BLaER1 treated with 17β-estradiol and CSF1 and Interleukin-3, amounts not matched to agents 10 nM and 100 nM (cell line): ENCODE results near the gene GPRC5A.

ENCODE experiments used
- H3K27ac ChIP-seq, 11 experiments: shearing (Covaris generic); formaldehyde crosslinking; 2 replicates each; pipeline ENCODE4 v1.8.1; 2022
- H3K27me3 ChIP-seq, 11 experiments: shearing (Covaris generic); formaldehyde crosslinking; 2 replicates each; pipeline ENCODE4 v1.8.1; 2022
- H3K36me3 ChIP-seq, 11 experiments: shearing (Covaris generic); formaldehyde crosslinking; 2 replicates each; pipeline ENCODE4 v1.8.1; 2022
- H3K4me1 ChIP-seq, 10 experiments: shearing (Covaris generic); formaldehyde crosslinking; 2 replicates each; pipeline ENCODE4 v1.8.1; 2022
- H3K4me2 ChIP-seq, 11 experiments: shearing (Covaris generic); formaldehyde crosslinking; 2 replicates each; pipeline ENCODE4 v1.8.1; 2022
- H3K4me3 ChIP-seq, 10 experiments: shearing (Covaris generic); formaldehyde crosslinking; 2 replicates each; pipeline ENCODE4 v1.8.1; 2022
- H3K9ac ChIP-seq, 11 experiments: shearing (Covaris generic); formaldehyde crosslinking; 2 replicates each; pipeline ENCODE4 v1.8.1; 2022
- H3K9me3 ChIP-seq, 11 experiments: shearing (Covaris generic); formaldehyde crosslinking; replicated peaks in 1 of 11; 2 replicates each; pipeline ENCODE4 v1.8.1; 2022
- H4K20me1 ChIP-seq, 11 experiments: shearing (Covaris generic); formaldehyde crosslinking; 2 replicates each; pipeline ENCODE4 v1.8.1; 2022
- Cebpa-rat ChIP-seq, 11 experiments: shearing (Covaris generic); IDR thresholded peaks; 2 replicates each; pipeline ENCODE4 v1.8.1; 2022

Gene GPRC5A

DNA sequence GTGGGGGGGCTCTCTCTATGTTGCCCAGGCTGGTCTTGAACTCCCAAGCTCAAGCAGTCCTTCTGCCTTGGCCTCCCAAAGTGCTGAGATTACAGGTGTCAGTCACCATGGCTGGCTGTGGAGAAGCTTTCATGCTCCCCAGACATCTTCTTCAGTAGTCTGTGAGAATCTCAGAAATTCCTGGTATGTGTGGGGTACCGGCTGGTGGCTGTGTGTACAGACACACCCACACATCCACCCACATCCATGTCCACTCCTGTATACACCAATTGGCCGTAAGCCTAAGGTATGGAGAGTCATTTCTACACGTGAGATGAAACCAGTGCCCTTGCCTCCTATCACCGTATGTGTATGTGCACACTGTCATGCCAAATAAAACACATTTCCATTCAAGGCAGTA, 32.8 kb downstream of the GPRC5A start:
- H3K4me2 ChIP-seq, result no peak overlapping the region
- no peak overlapping the region for H3K4me3 ChIP-seq
- H3K36me3 ChIP-seq, result no peaks in the 10 kb centered on the region
- no peak overlapping the region for H3K27ac ChIP-seq
- no peak overlapping the region for H3K9ac ChIP-seq
- no peaks in the 10 kb centered on the region for H3K27me3 ChIP-seq
- H4K20me1 ChIP-seq, result no peaks in the 10 kb centered on the region
- peaks cover 0 to 18% (median 8%) of the 10 kb centered on the region in 11 experiments; a peak in 13 of 22 replicates for H3K9me3 ChIP-seq
- H3K4me1 ChIP-seq, result peaks cover 4 to 18% (median 8%) of the 10 kb centered on the region in 10 experiments; a peak in 15 of 20 replicates
- TF ChIP-seq Cebpa-rat (IDR thresholded peaks at IDR 0.05), result no peak

DNA sequence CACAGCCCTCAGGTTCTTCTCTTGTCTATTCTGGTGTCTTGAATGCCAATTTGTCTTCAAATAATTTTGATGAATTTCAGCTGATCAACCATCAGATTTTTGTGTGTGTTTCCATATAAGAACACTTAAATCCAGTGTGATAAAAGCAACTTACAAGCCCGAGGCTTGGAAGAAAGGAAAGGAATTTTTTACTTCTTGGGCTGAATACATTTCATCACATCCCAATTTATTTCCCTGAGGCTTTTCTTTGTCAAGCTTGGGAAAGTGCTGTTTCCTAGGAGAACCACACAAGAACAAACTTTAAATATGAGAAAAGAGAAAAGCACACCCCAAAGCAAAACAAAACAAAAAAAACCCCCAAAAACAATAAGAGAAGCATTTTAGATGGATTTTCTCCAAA, 34.0 kb downstream of the GPRC5A start:
- Histone ChIP-seq H4K20me1 (no peaks in the 10 kb centered on the region), H3K36me3 (no peaks in the 10 kb centered on the region)
- TF ChIP-seq Cebpa-rat (IDR thresholded peaks at IDR 0.05), result no peak

GRCh38 chr12:12926571-12927071, 35.3 kb downstream of the GPRC5A start:
- Histone ChIP-seq H3K4me2 (no peak overlapping the region), H3K9me3 (peaks cover 0 to 18% (median 8%) of the 10 kb centered on the region in 11 experiments; a peak in 13 of 22 replicates), H3K4me1 (peaks cover 4 to 13% (median 9%) of the 10 kb centered on the region in 10 experiments; a peak in 15 of 20 replicates), H3K4me3 (no peak overlapping the region), H4K20me1 (no peaks in the 10 kb centered on the region), H3K27me3 (no peaks in the 10 kb centered on the region), H3K9ac (no peak overlapping the region), H3K36me3 (no peaks in the 10 kb centered on the region), H3K27ac (no peak overlapping the region)
- TF ChIP-seq Cebpa-rat (IDR thresholded peaks at IDR 0.05), result no peak

More for the DNA sequence above, 34.0 kb downstream of the GPRC5A start:
- Histone ChIP-seq H3K9me3 (peaks cover 0 to 18% (median 8%) of the 10 kb centered on the region in 11 experiments; a peak in 13 of 22 replicates), H3K4me1 (peaks cover 4 to 18% (median 8%) of the 10 kb centered on the region in 10 experiments; a peak in 15 of 20 replicates), H3K9ac (no peak overlapping the region), H3K27me3 (no peaks in the 10 kb centered on the region), H3K27ac (no peak overlapping the region), H3K4me2 (no peak overlapping the region), H3K4me3 (no peak overlapping the region)

DNA sequence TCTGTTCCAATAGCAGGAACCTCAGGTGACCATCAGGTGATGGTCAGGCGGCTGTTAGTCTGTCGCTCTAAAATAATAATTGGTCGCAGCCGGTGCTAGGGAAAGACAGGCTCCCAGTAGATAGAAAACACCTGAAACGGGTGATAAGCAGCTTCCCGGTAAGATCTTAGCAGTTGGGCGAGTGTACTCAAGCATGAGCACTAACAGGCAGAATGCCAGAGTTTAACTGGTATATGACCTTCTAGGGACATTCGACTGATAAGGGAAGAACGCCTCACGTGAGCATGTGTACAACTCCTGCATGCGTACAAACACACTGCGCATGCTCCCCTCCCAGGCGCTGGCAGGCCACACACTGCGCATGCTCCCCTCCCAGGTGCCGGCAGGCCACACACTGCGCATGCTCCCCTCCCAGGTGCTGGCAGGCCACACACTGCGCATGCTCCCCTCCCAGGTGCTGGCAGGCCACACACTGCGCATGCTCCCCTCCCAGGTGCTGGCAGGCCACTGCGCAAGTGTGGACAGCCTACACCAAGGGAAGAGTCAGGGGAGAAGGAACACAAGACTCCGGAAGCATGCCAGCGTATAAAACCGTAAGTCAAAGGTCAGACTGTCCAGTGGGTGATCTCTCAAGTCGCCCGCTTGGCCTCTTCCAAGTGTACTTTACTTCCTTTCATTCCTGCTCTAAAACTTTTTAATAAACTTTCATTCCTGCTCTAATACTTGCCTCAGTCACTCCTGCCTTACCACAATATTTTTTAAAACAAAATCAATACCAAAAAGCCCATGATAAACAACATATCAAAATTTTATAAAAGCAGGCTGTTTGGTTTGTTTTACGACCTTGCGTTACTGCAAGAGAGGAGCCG, 36.1 kb downstream of the GPRC5A start:
- no peak overlapping the region for H3K9ac ChIP-seq
- H3K36me3 ChIP-seq, result no peaks in the 10 kb centered on the region
- H3K9me3 ChIP-seq, result peaks cover 0 to 18% (median 8%) of the 10 kb centered on the region in 11 experiments; a peak in 13 of 22 replicates
- H3K4me3 ChIP-seq, result no peak overlapping the region
- TF ChIP-seq Cebpa-rat (IDR thresholded peaks at IDR 0.05), result no peak
- H3K4me1 ChIP-seq, result peaks cover 0 to 7% (median 2%) of the 10 kb centered on the region in 10 experiments; a peak in 11 of 20 replicates
- no peaks in the 10 kb centered on the region for H4K20me1 ChIP-seq
- no peaks in the 10 kb centered on the region for H3K27me3 ChIP-seq
- H3K27ac ChIP-seq, result no peak overlapping the region
- H3K4me2 ChIP-seq, result no peak overlapping the region

DNA sequence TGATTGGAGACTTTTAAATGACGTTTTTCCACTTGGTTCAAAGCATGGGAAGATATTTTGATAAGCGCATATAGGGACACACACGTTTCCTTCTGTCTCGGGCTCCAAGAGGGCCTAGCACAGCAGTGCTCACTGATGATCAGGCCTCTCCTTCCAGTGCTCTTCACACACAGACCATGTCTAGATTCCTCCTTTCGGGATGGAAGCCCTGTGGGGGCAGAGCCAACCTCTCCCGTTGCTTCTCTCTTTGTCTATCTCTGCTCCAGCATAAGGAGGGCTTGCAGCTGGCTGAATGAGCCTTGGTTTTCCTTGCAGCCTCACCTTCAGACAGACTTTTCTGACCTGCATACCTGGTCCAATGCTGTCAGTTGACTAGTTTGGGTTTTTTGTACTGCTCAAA, 38.3 kb downstream of the GPRC5A start:
- no peak overlapping the region for H3K4me2 ChIP-seq
- peaks cover 0 to 12% (median 8%) of the 10 kb centered on the region in 11 experiments; a peak in 10 of 22 replicates for H3K9me3 ChIP-seq
- no peak for TF ChIP-seq Cebpa-rat (IDR thresholded peaks at IDR 0.05)
- no peak overlapping the region for H3K27ac ChIP-seq
- H3K4me3 ChIP-seq, result no peak overlapping the region
- H4K20me1 ChIP-seq, result no peaks in the 10 kb centered on the region
- no peaks in the 10 kb centered on the region for H3K36me3 ChIP-seq
- peaks cover 0 to 5% (median 0%) of the 10 kb centered on the region in 10 experiments; a peak in 2 of 20 replicates for H3K4me1 ChIP-seq
- H3K9ac ChIP-seq, result no peak overlapping the region
- H3K27me3 ChIP-seq, result no peaks in the 10 kb centered on the region

DNA sequence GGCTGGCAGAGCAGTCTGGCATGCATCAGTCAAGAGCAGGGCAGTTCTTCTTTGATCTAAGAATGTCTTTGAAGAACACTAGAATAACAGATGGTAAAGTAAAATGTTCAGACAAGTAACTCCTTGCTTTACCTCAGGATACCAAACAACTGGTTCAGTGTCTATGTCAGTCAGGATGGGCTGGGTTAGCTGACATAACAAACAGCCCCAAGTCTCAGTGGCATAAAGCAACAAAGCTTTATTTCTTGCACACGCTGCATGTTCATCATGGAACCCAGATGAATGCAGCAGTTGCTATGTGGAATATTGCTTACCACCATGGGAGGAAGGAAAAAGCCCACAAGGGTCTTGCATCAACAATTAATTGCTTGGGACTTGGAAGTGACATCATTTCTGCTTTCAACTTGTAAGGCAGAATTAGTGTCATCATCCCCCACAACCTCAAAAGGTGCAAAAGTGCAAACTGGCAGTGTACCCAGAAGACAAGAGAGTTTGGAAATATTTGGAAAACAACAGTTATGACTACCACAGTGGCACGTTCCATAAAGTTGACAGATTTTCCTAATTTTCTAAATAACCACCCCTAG, 39.4 kb downstream of the GPRC5A start:
- Histone ChIP-seq H3K9me3 (peaks cover 0 to 12% (median 8%) of the 10 kb centered on the region in 11 experiments; a peak in 10 of 22 replicates), H3K36me3 (no peaks in the 10 kb centered on the region), H3K4me3 (no peak overlapping the region), H3K27me3 (no peaks in the 10 kb centered on the region), H4K20me1 (no peaks in the 10 kb centered on the region), H3K4me1 (peaks cover 0 to 5% (median 0%) of the 10 kb centered on the region in 10 experiments; a peak in 2 of 20 replicates), H3K9ac (no peak overlapping the region), H3K4me2 (no peak overlapping the region), H3K27ac (no peak overlapping the region)
- no peak for TF ChIP-seq Cebpa-rat (IDR thresholded peaks at IDR 0.05)

- Histone ChIP-seq H3K36me3 (no peaks in the 10 kb centered on the region), H3K9me3 (no peaks in the 10 kb centered on the region)
- TF ChIP-seq Cebpa-rat (IDR thresholded peaks at IDR 0.05), result no peak
Observed at GRCh38 chr12:12933742-12934141, 42.4 kb downstream of the GPRC5A start.

DNA sequence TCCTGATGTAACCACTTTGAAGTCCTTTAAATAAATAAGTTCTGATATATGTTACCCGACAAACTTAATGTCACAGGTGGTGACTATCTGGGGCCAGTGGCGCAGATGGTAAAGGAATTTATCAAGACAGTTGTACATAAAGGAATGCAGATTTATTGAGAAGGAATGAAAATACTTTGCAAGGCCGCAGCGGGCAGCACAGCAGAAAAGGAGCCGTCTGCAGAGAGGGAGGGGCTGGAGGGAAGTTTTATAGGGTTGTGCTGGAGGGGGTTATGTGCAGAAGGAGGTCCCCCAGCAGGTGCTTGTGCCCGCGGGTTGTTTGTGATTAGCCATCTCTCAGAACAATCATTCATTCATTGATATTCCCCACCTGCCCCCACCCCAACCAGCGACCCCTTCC, 43.2 kb downstream of the GPRC5A start:
- H3K4me1 ChIP-seq, result peaks cover 0 to 5% (median 0%) of the 10 kb centered on the region in 10 experiments; a peak in 2 of 20 replicates
- no peak overlapping the region for H3K9ac ChIP-seq
- H4K20me1 ChIP-seq, result no peaks in the 10 kb centered on the region
- H3K27ac ChIP-seq, result no peak overlapping the region
- TF ChIP-seq Cebpa-rat (IDR thresholded peaks at IDR 0.05), result no peak
- H3K4me3 ChIP-seq, result no peak overlapping the region
- H3K27me3 ChIP-seq, result no peaks in the 10 kb centered on the region
- H3K9me3 ChIP-seq, result no peaks in the 10 kb centered on the region
- no peaks in the 10 kb centered on the region for H3K36me3 ChIP-seq
- H3K4me2 ChIP-seq, result no peak overlapping the region

More at GRCh38 chr12:12933742-12934141, 42.4 kb downstream of the GPRC5A start:
- H3K4me1 ChIP-seq, result peaks cover 0 to 5% (median 0%) of the 10 kb centered on the region in 10 experiments; a peak in 2 of 20 replicates
- no peak overlapping the region for H3K27ac ChIP-seq
- no peak overlapping the region for H3K4me2 ChIP-seq
- H3K27me3 ChIP-seq, result no peaks in the 10 kb centered on the region
- H3K9ac ChIP-seq, result no peak overlapping the region
- H4K20me1 ChIP-seq, result no peaks in the 10 kb centered on the region
- no peak overlapping the region for H3K4me3 ChIP-seq

DNA sequence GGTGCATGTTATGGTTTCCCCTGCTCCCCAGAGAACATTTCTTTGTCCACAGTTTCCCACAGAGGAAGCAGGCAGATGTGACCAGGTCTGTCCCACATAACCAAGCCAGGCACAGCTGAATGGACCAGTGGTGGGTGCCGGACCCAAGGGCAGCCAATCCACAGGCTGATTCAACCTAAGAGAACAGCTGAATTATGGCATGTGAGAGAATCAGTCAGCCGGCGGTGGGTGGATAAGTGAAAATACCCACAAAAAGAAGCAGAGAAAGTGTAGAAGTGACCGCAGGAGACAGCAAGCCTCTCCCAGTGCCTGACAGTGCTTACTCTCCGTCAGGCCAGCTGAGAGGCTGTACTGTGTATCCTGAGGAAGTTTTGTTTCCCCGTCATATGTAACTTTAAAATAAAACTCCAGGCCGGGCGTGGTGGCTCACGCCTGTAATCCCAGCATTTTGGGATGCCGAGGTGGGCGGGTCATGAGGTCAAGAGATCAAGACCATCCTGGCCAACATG, 45.7 kb downstream of the GPRC5A start:
- no peak overlapping the region for H3K27ac ChIP-seq
- H3K36me3 ChIP-seq, result no peaks in the 10 kb centered on the region
- no peaks in the 10 kb centered on the region for H3K9me3 ChIP-seq
- TF ChIP-seq Cebpa-rat (IDR thresholded peaks at IDR 0.05), result no peak
- no peaks in the 10 kb centered on the region for H3K4me1 ChIP-seq
- no peak overlapping the region for H3K4me3 ChIP-seq
- H3K9ac ChIP-seq, result no peak overlapping the region
- H4K20me1 ChIP-seq, result no peaks in the 10 kb centered on the region
- no peaks in the 10 kb centered on the region for H3K27me3 ChIP-seq
- no peak overlapping the region for H3K4me2 ChIP-seq
